HG02610 (cell line): ENCODE measurements around the gene ALS2CL.
"Not testable (repeated sequence)": the region's sequence is repeated elsewhere in the genome, so short reads cannot be mapped to it uniquely, and the experiment has no call there.

Experiments
- ATAC-seq: cut with Tn5 transposase; IDR thresholded peaks from one replicate; pipeline ENCODE4 v1.9.1; 2021; ENCODE audit warnings: mild to moderate bottlenecking, moderate library complexity; ENCODE audit not compliant: unreplicated experiment

Gene ALS2CL

GRCh38 chr3:46705022-46705530, 11.6 kb upstream of the ALS2CL start:
- ATAC-seq = no peak

GRCh38 chr3:46704346-46704745, 10.9 kb upstream of the ALS2CL start:
- ATAC-seq = not testable (repeated sequence)

GRCh38 chr3:46703013-46703520, 9.6 kb upstream of the ALS2CL start:
- no peak for ATAC-seq

- ATAC-seq = no peak
Observed at GRCh38 chr3:46702246-46703012, 8.9 kb upstream of the ALS2CL start.

- no peak for ATAC-seq
Observed at GRCh38 chr3:46701181-46701939, 7.9 kb upstream of the ALS2CL start, which contains the start of gene TMIE. Gene TMIE (plus strand): TSS chr3:46701392. CDS start chr3:46701488, 96 bp downstream.

GRCh38 chr3:46700772-46701171, 7.3 kb upstream of the ALS2CL start:
- ATAC-seq = no peak

GRCh38 chr3:46699676-46700523, 6.4 kb upstream of the ALS2CL start:
- ATAC-seq = no peak

GRCh38 chr3:46695962-46696894, 2.7 kb upstream of the ALS2CL start:
- no peak for ATAC-seq

GRCh38 chr3:46695177-46695961, 1.9 kb upstream of the ALS2CL start:
- ATAC-seq = no peak

- no peak for ATAC-seq
Observed at GRCh38 chr3:46694520-46694919, 1.0 kb upstream of the ALS2CL start.

- no peak for ATAC-seq
Observed at GRCh38 chr3:46693892-46694226, 380 bp upstream of the ALS2CL start.

GRCh38 chr3:46692566-46692990, 901 bp downstream of the ALS2CL start:
- no peak for ATAC-seq

- ATAC-seq = no peak
Observed at GRCh38 chr3:46690798-46691197, 2.7 kb downstream of the ALS2CL start.

- ATAC-seq = no peak
Observed at GRCh38 chr3:46685446-46685845, 8.0 kb downstream of the ALS2CL start.

GRCh38 chr3:46684891-46685290, 8.6 kb downstream of the ALS2CL start:
- no peak for ATAC-seq

- no peak for ATAC-seq
Observed at GRCh38 chr3:46682974-46683373, 10.5 kb downstream of the ALS2CL start.

- ATAC-seq = no peak
Observed at GRCh38 chr3:46681856-46682540, 11.5 kb downstream of the ALS2CL start.

GRCh38 chr3:46681387-46681786, 12.1 kb downstream of the ALS2CL start:
- ATAC-seq = no peak
